T-helper 2 cell treated with Interferon-gamma antibody and Interleukin-4, amounts not matched to agents 5 μg/mL and 100 μg/mL, for 36 hours (primary cell): Measurements from ENCODE around the gene LSM5.
"Not testable (repeated sequence)": the region's sequence is repeated elsewhere in the genome, so short reads cannot be mapped to it uniquely, and the experiment has no call there.

Source experiments
- DNase-seq: peaks from one replicate; pipeline ENCODE4 v3.0.0; 2021; ENCODE audit warnings: low spot score
- H3K27ac Mint-ChIP-seq: one replicate; pipeline ENCODE4 v1.8.0; 2021; ENCODE audit warnings: mild to moderate bottlenecking, mixed read lengths
- H3K27me3 Mint-ChIP-seq: one replicate; pipeline ENCODE4 v1.8.0; 2021; ENCODE audit warnings: low read depth, mixed read lengths
- H3K36me3 Mint-ChIP-seq: one replicate; pipeline ENCODE4 v1.8.0; 2021; ENCODE audit warnings: low read depth, mixed read lengths
- H3K4me1 Mint-ChIP-seq: one replicate; pipeline ENCODE4 v1.8.0; 2021; ENCODE audit warnings: low read depth, mixed read lengths
- H3K4me3 Mint-ChIP-seq: one replicate; pipeline ENCODE4 v1.8.0; 2022; ENCODE audit warnings: mild to moderate bottlenecking, moderate library complexity, mixed read lengths
- H3K9me3 Mint-ChIP-seq: one replicate; pipeline ENCODE4 v1.8.0; 2021; ENCODE audit warnings: mixed read lengths

Gene LSM5

GRCh38 chr7:32518534-32519140 is 28.5 kb upstream of the LSM5 start:
- Mint-ChIP-seq H3K27ac (no peak overlapping the region), H3K4me1 (peaks cover 10% of the 10 kb centered on the region), H3K4me3 (no peak overlapping the region), H3K27me3 (no peaks in the 10 kb centered on the region), H3K9me3 (peaks cover 53% of the 10 kb centered on the region), H3K36me3 (peaks cover 75% of the 10 kb centered on the region)
- no peak for DNase-seq

- Mint-ChIP-seq H3K27me3 (no peaks in the 10 kb centered on the region), H3K9me3 (peaks cover 43% of the 10 kb centered on the region), H3K36me3 (peaks cover 67% of the 10 kb centered on the region), H3K27ac (no peak overlapping the region), H3K4me3 (no peak overlapping the region), H3K4me1 (peaks cover 12% of the 10 kb centered on the region)
- no peak for DNase-seq
Measured at GRCh38 chr7:32516551-32517100, 26.4 kb upstream of the LSM5 start.

GRCh38 chr7:32515890-32516550 is 25.8 kb upstream of the LSM5 start:
- DNase-seq, result no peak
- Mint-ChIP-seq H3K4me3 (no peak overlapping the region), H3K27ac (peak overlapping the region; percentile 68), H3K27me3 (no peaks in the 10 kb centered on the region), H3K9me3 (peaks cover 37% of the 10 kb centered on the region), H3K36me3 (peaks cover 67% of the 10 kb centered on the region), H3K4me1 (peaks cover 17% of the 10 kb centered on the region)

- Mint-ChIP-seq H3K4me1 (peaks cover 17% of the 10 kb centered on the region), H3K27ac (no peak overlapping the region), H3K9me3 (peaks cover 24% of the 10 kb centered on the region), H3K36me3 (peaks cover 50% of the 10 kb centered on the region), H3K27me3 (no peaks in the 10 kb centered on the region), H3K4me3 (no peak overlapping the region)
- DNase-seq, result no peak
Measured at GRCh38 chr7:32513210-32513609, 23.0 kb upstream of the LSM5 start.

GRCh38 chr7:32511791-32512190 is 21.6 kb upstream of the LSM5 start:
- Mint-ChIP-seq H3K27ac (no peak overlapping the region), H3K36me3 (peaks cover 52% of the 10 kb centered on the region), H3K27me3 (no peaks in the 10 kb centered on the region), H3K4me1 (peaks cover 25% of the 10 kb centered on the region), H3K9me3 (peaks cover 16% of the 10 kb centered on the region), H3K4me3 (no peak overlapping the region)
- no peak for DNase-seq

- Mint-ChIP-seq H3K9me3 (peaks cover 5% of the 10 kb centered on the region), H3K36me3 (peaks cover 24% of the 10 kb centered on the region), H3K4me1 (peaks cover 27% of the 10 kb centered on the region), H3K4me3 (no peak overlapping the region), H3K27ac (no peak overlapping the region), H3K27me3 (no peaks in the 10 kb centered on the region)
- no peak for DNase-seq
Measured at GRCh38 chr7:32507414-32507813, 17.2 kb upstream of the LSM5 start.

GRCh38 chr7:32506266-32507054 is 16.3 kb upstream of the LSM5 start:
- no peaks in the 10 kb centered on the region for H3K27me3 Mint-ChIP-seq
- peaks cover 20% of the 10 kb centered on the region for H3K36me3 Mint-ChIP-seq
- peaks cover 5% of the 10 kb centered on the region for H3K9me3 Mint-ChIP-seq
- H3K4me3 Mint-ChIP-seq, result peak overlapping the region; percentile 32
- peaks cover 29% of the 10 kb centered on the region for H3K4me1 Mint-ChIP-seq
- no peak overlapping the region for H3K27ac Mint-ChIP-seq
- peak; percentile 28 for DNase-seq

GRCh38 chr7:32502728-32503127 is 12.5 kb upstream of the LSM5 start:
- peak overlapping the region; percentile 46 for H3K27ac Mint-ChIP-seq
- peaks cover 5% of the 10 kb centered on the region for H3K9me3 Mint-ChIP-seq
- H3K36me3 Mint-ChIP-seq, result peaks cover 33% of the 10 kb centered on the region
- peak; percentile 47 for DNase-seq
- peak overlapping the region; percentile 21 for H3K4me3 Mint-ChIP-seq
- no peaks in the 10 kb centered on the region for H3K27me3 Mint-ChIP-seq
- peaks cover 41% of the 10 kb centered on the region for H3K4me1 Mint-ChIP-seq

- no peaks in the 10 kb centered on the region for H3K27me3 Mint-ChIP-seq
- H3K36me3 Mint-ChIP-seq, result peaks cover 29% of the 10 kb centered on the region
- H3K4me3 Mint-ChIP-seq, result no peak overlapping the region
- no peak for DNase-seq
- H3K4me1 Mint-ChIP-seq, result peaks cover 39% of the 10 kb centered on the region
- peaks cover 4% of the 10 kb centered on the region for H3K9me3 Mint-ChIP-seq
- peak overlapping the region; percentile 31 for H3K27ac Mint-ChIP-seq
Measured at GRCh38 chr7:32501522-32501921, 11.3 kb upstream of the LSM5 start.

GRCh38 chr7:32500922-32501341 is 10.8 kb upstream of the LSM5 start:
- no peak for DNase-seq
- Mint-ChIP-seq H3K27ac (peak overlapping the region; percentile 34), H3K27me3 (no peaks in the 10 kb centered on the region), H3K4me1 (peaks cover 39% of the 10 kb centered on the region), H3K36me3 (peaks cover 29% of the 10 kb centered on the region), H3K9me3 (no peaks in the 10 kb centered on the region), H3K4me3 (peak overlapping the region; percentile 23)

- not testable (repeated sequence) for DNase-seq, H3K4me3 Mint-ChIP-seq, H3K27ac Mint-ChIP-seq, H3K27me3 Mint-ChIP-seq, H3K9me3 Mint-ChIP-seq
- H3K36me3 Mint-ChIP-seq, result peaks cover 29% of the 10 kb centered on the region
- H3K4me1 Mint-ChIP-seq, result peaks cover 36% of the 10 kb centered on the region
Measured at GRCh38 chr7:32500216-32500615, 10.0 kb upstream of the LSM5 start.

GRCh38 chr7:32499755-32500154 is 9.6 kb upstream of the LSM5 start:
- DNase-seq, H3K9me3 Mint-ChIP-seq, H3K4me3 Mint-ChIP-seq, H3K27me3 Mint-ChIP-seq, H3K27ac Mint-ChIP-seq: not testable (repeated sequence)
- Mint-ChIP-seq H3K4me1 (peaks cover 36% of the 10 kb centered on the region), H3K36me3 (peaks cover 29% of the 10 kb centered on the region)

GRCh38 chr7:32496052-32496813 is 6.1 kb upstream of the LSM5 start:
- H3K36me3 Mint-ChIP-seq, result peaks cover 29% of the 10 kb centered on the region
- no peaks in the 10 kb centered on the region for H3K9me3 Mint-ChIP-seq
- no peaks in the 10 kb centered on the region for H3K27me3 Mint-ChIP-seq
- H3K4me3 Mint-ChIP-seq, result peak overlapping the region; percentile 92
- H3K4me1 Mint-ChIP-seq, result peaks cover 27% of the 10 kb centered on the region
- DNase-seq, result no peak
- peak overlapping the region; percentile 98 for H3K27ac Mint-ChIP-seq
